Mesendoderm (in vitro differentiated cells): ENCODE results near the gene KRTAP5-6.

Experiments
- DNase-seq: peaks from one replicate; pipeline ENCODE4 v3.0.0; 2013
- H2AK5ac ChIP-seq: 2 replicates; pipeline ENCODE4 v1.6.1; 2013; ENCODE audit warnings: low read length, inconsistent platforms
- H2BK120ac ChIP-seq: 2 replicates; pipeline ENCODE4 v1.6.1; 2013; ENCODE audit warnings: low read depth, mild to moderate bottlenecking, low read length, moderate library complexity, mixed read lengths
- H2BK15ac ChIP-seq: replicated peaks from 2 replicates; pipeline ENCODE4 v1.6.1; 2013; ENCODE audit warnings: low read depth, mild to moderate bottlenecking, moderate library complexity
- H2BK5ac ChIP-seq: 2 replicates; pipeline ENCODE4 v1.6.1; 2013; ENCODE audit warnings: low read length, inconsistent platforms
- H3K18ac ChIP-seq: 2 replicates; pipeline ENCODE4 v1.6.1; 2013; ENCODE audit warnings: mild to moderate bottlenecking, low read length, mixed read lengths
- H3K23ac ChIP-seq: one replicate; pipeline ENCODE4 v1.6.1; 2013; ENCODE audit warnings: low read length
- H3K27ac ChIP-seq: 2 replicates; pipeline ENCODE4 v1.5.1; 2013; ENCODE audit warnings: low read depth, mild to moderate bottlenecking, inconsistent platforms, low read length, moderate library complexity
- H3K27me3 ChIP-seq: 2 replicates; pipeline ENCODE4 v1.6.1; 2013; ENCODE audit warnings: low read length, control low read depth, mild to moderate bottlenecking, inconsistent platforms; ENCODE audit not compliant: insufficient read depth, poor library complexity
- H3K36me3 ChIP-seq: 2 replicates; pipeline ENCODE4 v1.6.1; 2013; ENCODE audit warnings: low read length, inconsistent platforms; ENCODE audit not compliant: control insufficient read depth, insufficient read depth
- H3K4ac ChIP-seq: one replicate; pipeline ENCODE4 v1.6.1; 2013; ENCODE audit warnings: low read depth, mild to moderate bottlenecking, low read length, moderate library complexity
- H3K4me1 ChIP-seq: 2 replicates; pipeline ENCODE4 v1.6.1; 2013; ENCODE audit warnings: low read depth, low read length, inconsistent platforms; ENCODE audit not compliant: control insufficient read depth
- H3K4me2 ChIP-seq: 2 replicates; pipeline ENCODE4 v1.6.1; 2013; ENCODE audit warnings: low read length
- H3K4me3 ChIP-seq: 2 replicates; pipeline ENCODE4 v1.5.1; 2013; ENCODE audit warnings: mild to moderate bottlenecking, low read length
- H3K56ac ChIP-seq: one replicate; pipeline ENCODE4 v1.6.1; 2013; ENCODE audit warnings: low read length
- H3K79me1 ChIP-seq: 2 replicates; pipeline ENCODE4 v1.6.1; 2013; ENCODE audit warnings: low read length, inconsistent platforms
- H3K79me2 ChIP-seq: 2 replicates; pipeline ENCODE4 v1.6.1; 2013; ENCODE audit warnings: mild to moderate bottlenecking, low read length; ENCODE audit not compliant: control insufficient read depth, insufficient read depth
- H3K9ac ChIP-seq: 2 replicates; pipeline ENCODE4 v1.6.1; 2013; ENCODE audit warnings: low read length, inconsistent platforms
- H4K5ac ChIP-seq: one replicate; pipeline ENCODE4 v1.6.1; 2013; ENCODE audit warnings: low read length
- H4K8ac ChIP-seq: one replicate; pipeline ENCODE4 v1.6.1; 2013; ENCODE audit warnings: low read depth, mild to moderate bottlenecking, control low read depth, low read length, moderate library complexity
- WGBS: extraction: QIAGEN DNeasy Blood & Tissue Kit; methylation state at CpG from one replicate; pipeline ENCODE4 v1.1.7; 2013; ENCODE audit warnings: low lambda C conversion rate, missing lambda C conversion rate; ENCODE audit not compliant: insufficient coverage; ENCODE audit errors: extremely low coverage; 5-methylcytosine and 5-hydroxymethylcytosine counted together

KRTAP5-6 gene

GRCh38 chr11:1728931-1729691, 32.1 kb downstream of the KRTAP5-6 start:
- Histone ChIP-seq H3K4me3 (no peak overlapping the region), H2BK120ac (no peak overlapping the region), H3K4me2 (no peak overlapping the region), H4K5ac (no peak overlapping the region), H4K8ac (no peak overlapping the region), H3K79me2 (no peaks in the 10 kb centered on the region), H3K18ac (no peak overlapping the region), H3K79me1 (no peaks in the 10 kb centered on the region), H2BK5ac (no peak overlapping the region), H2BK15ac (no peak overlapping the region), H2AK5ac (no peak overlapping the region), H3K23ac (no peak overlapping the region), H3K56ac (no peak overlapping the region), H3K9ac (no peak overlapping the region), H3K36me3 (no peaks in the 10 kb centered on the region), H3K27me3 (no peaks in the 10 kb centered on the region), H3K4ac (no peak overlapping the region), H3K4me1 (no peaks in the 10 kb centered on the region), H3K27ac (no peak overlapping the region)
- WGBS, result no CpG with 5 or more reads among the region's 25 CpGs
- DNase-seq, result no peak

GRCh38 chr11:1729692-1730011, 32.7 kb downstream of the KRTAP5-6 start:
- Histone ChIP-seq H3K27ac (no peak overlapping the region), H3K4me3 (no peak overlapping the region), H2BK15ac (no peak overlapping the region), H3K27me3 (no peaks in the 10 kb centered on the region), H3K79me2 (no peaks in the 10 kb centered on the region), H3K36me3 (no peaks in the 10 kb centered on the region), H2BK120ac (no peak overlapping the region), H3K4ac (no peak overlapping the region), H3K18ac (no peak overlapping the region), H3K56ac (no peak overlapping the region), H3K4me1 (no peaks in the 10 kb centered on the region), H3K9ac (no peak overlapping the region), H2BK5ac (no peak overlapping the region), H3K4me2 (no peak overlapping the region), H3K23ac (no peak overlapping the region), H4K5ac (no peak overlapping the region), H3K79me1 (no peaks in the 10 kb centered on the region), H2AK5ac (no peak overlapping the region), H4K8ac (no peak overlapping the region)
- no peak for DNase-seq
- WGBS, result no CpG with 5 or more reads among the region's 9 CpGs

GRCh38 chr11:1730059-1730629, 33.1 kb downstream of the KRTAP5-6 start:
- no peak overlapping the region for H3K4me2 ChIP-seq
- no peak overlapping the region for H3K4ac ChIP-seq
- no peaks in the 10 kb centered on the region for H3K36me3 ChIP-seq
- no peaks in the 10 kb centered on the region for H3K27me3 ChIP-seq
- H2BK15ac ChIP-seq, result no peak overlapping the region
- no peak overlapping the region for H3K23ac ChIP-seq
- H4K5ac ChIP-seq, result no peak overlapping the region
- no peak overlapping the region for H2AK5ac ChIP-seq
- H2BK120ac ChIP-seq, result no peak overlapping the region
- H4K8ac ChIP-seq, result no peak overlapping the region
- no peak overlapping the region for H2BK5ac ChIP-seq
- H3K56ac ChIP-seq, result no peak overlapping the region
- no peak overlapping the region for H3K18ac ChIP-seq
- H3K79me1 ChIP-seq, result no peaks in the 10 kb centered on the region
- no peaks in the 10 kb centered on the region for H3K79me2 ChIP-seq
- WGBS, result no CpG with 5 or more reads among the region's 11 CpGs
- no peak for DNase-seq
- H3K4me3 ChIP-seq, result no peak overlapping the region
- H3K9ac ChIP-seq, result no peak overlapping the region
- H3K27ac ChIP-seq, result no peak overlapping the region
- no peaks in the 10 kb centered on the region for H3K4me1 ChIP-seq

- no peak overlapping the region for H3K4me2 ChIP-seq
- H3K4ac ChIP-seq, result no peak overlapping the region
- H2BK15ac ChIP-seq, result no peak overlapping the region
- WGBS, result no CpG with 5 or more reads among the region's 5 CpGs
- H3K56ac ChIP-seq, result no peak overlapping the region
- H4K8ac ChIP-seq, result no peak overlapping the region
- no peak overlapping the region for H3K27ac ChIP-seq
- no peaks in the 10 kb centered on the region for H3K79me1 ChIP-seq
- no peak overlapping the region for H2BK5ac ChIP-seq
- no peaks in the 10 kb centered on the region for H3K36me3 ChIP-seq
- H2AK5ac ChIP-seq, result no peak overlapping the region
- H3K23ac ChIP-seq, result no peak overlapping the region
- no peak overlapping the region for H3K9ac ChIP-seq
- H4K5ac ChIP-seq, result no peak overlapping the region
- H2BK120ac ChIP-seq, result no peak overlapping the region
- H3K4me3 ChIP-seq, result no peak overlapping the region
- no peaks in the 10 kb centered on the region for H3K27me3 ChIP-seq
- H3K79me2 ChIP-seq, result no peaks in the 10 kb centered on the region
- no peaks in the 10 kb centered on the region for H3K4me1 ChIP-seq
- H3K18ac ChIP-seq, result no peak overlapping the region
- DNase-seq, result no peak
Measured at GRCh38 chr11:1731451-1732059, 34.6 kb downstream of the KRTAP5-6 start.

GRCh38 chr11:1732418-1733008, 35.5 kb downstream of the KRTAP5-6 start:
- Histone ChIP-seq H3K18ac (no peak overlapping the region), H3K79me2 (no peaks in the 10 kb centered on the region), H3K27me3 (no peaks in the 10 kb centered on the region), H4K5ac (no peak overlapping the region), H2AK5ac (no peak overlapping the region), H3K23ac (no peak overlapping the region), H2BK15ac (no peak overlapping the region), H3K79me1 (no peaks in the 10 kb centered on the region), H3K27ac (no peak overlapping the region), H2BK5ac (no peak overlapping the region), H3K4me3 (no peak overlapping the region), H3K4me2 (no peak overlapping the region), H3K36me3 (no peaks in the 10 kb centered on the region), H3K4me1 (no peaks in the 10 kb centered on the region), H4K8ac (no peak overlapping the region), H2BK120ac (no peak overlapping the region), H3K9ac (no peak overlapping the region), H3K56ac (no peak overlapping the region), H3K4ac (no peak overlapping the region)
- no CpG with 5 or more reads among the region's 13 CpGs for WGBS
- no peak for DNase-seq
